HepG2 (cell line): ENCODE data around the gene SOX9. TPM values are rescaled to one million over a fixed set of nuclear protein-coding genes. Genes with fewer than 3 reads are reported as not detected.

ENCODE experiments used
- KMT2A ChIP-seq: sonication (generic); formaldehyde crosslinking; IDR thresholded peaks from 2 replicates; pipeline ENCODE4 v1.4.0; 2020; ENCODE audit warnings: missing genetic modification reagents
- PHF21A ChIP-seq: sonication (generic); formaldehyde crosslinking; IDR thresholded peaks from 2 replicates; pipeline ENCODE4 v1.5.0; 2020; ENCODE audit warnings: mild to moderate bottlenecking, missing genetic modification reagents
- PITX1 ChIP-seq: sonication (generic); formaldehyde crosslinking; IDR thresholded peaks from 2 replicates; pipeline ENCODE4 v1.5.1; 2020; ENCODE audit warnings: mild to moderate bottlenecking, missing genetic modification reagents
- POLR2A ChIP-seq, 2 experiments: IDR thresholded peaks; 2 replicates each; pipeline ENCODE4 v1.6.1; 2011; ENCODE audit warnings: low read depth in 2 of 2, low read length in 2 of 2, mild to moderate bottlenecking in 1 of 2, moderate library complexity in 1 of 2; ENCODE audit not compliant: insufficient read depth in 1 of 2
- RNF2 ChIP-seq: fragments of 450-650 bp; conservative IDR thresholded peaks from 2 replicates; pipeline ENCODE4 v1.6.1; 2016; ENCODE audit warnings: low read depth
- YEATS4 ChIP-seq: sonication (generic); formaldehyde crosslinking; IDR thresholded peaks from 2 replicates; pipeline ENCODE4 v1.4.0; 2020; ENCODE audit warnings: missing genetic modification reagents, borderline replicate concordance
- ZC3H13 ChIP-seq: sonication (generic); formaldehyde crosslinking; IDR thresholded peaks from 2 replicates; pipeline ENCODE4 v1.8.1; 2023; ENCODE audit warnings: mild to moderate bottlenecking, missing genetic modification reagents, moderate library complexity
- ZFP1 ChIP-seq: IDR thresholded peaks from 2 replicates; pipeline ENCODE4 v1.6.1; 2016
- ZFX ChIP-seq: sonication (generic); formaldehyde crosslinking; IDR thresholded peaks from 2 replicates; pipeline ENCODE4 v1.4.0; 2020; ENCODE audit warnings: mild to moderate bottlenecking, low read depth, missing genetic modification reagents, moderate library complexity
- ZNF547 ChIP-seq: sonication (generic); formaldehyde crosslinking; IDR thresholded peaks from 2 replicates; pipeline ENCODE4 v1.5.1; 2020; ENCODE audit warnings: mild to moderate bottlenecking, missing genetic modification reagents
- ZNF556 ChIP-seq: sonication (generic); formaldehyde crosslinking; IDR thresholded peaks from 2 replicates; pipeline ENCODE4 v1.4.0; 2020; ENCODE audit warnings: mild to moderate bottlenecking, missing genetic modification reagents, borderline replicate concordance
- ZNF75D ChIP-seq: sonication (generic); formaldehyde crosslinking; IDR thresholded peaks from 2 replicates; pipeline ENCODE4 v1.8.1; 2023; ENCODE audit warnings: missing genetic modification reagents, mild to moderate bottlenecking, borderline replicate concordance
- ZNF850 ChIP-seq: sonication (generic); formaldehyde crosslinking; conservative IDR thresholded peaks from 2 replicates; pipeline ENCODE4 v1.9.0; 2021; ENCODE audit warnings: mild to moderate bottlenecking, missing genetic modification reagents
- polyA plus RNA-seq, 8 experiments: library from polyadenylated mRNA; depleted of rRNA in 3 of 8; stranded (reverse) in 7 of 8; unstranded in 1 of 8; fragments of >200 nt; fragmentation: Illumina TruSeq in 4 of 8; extraction: Trizol in 4 of 8; gene quantifications; 2 replicates each; pipeline versions ENCODE4 v1.2.1 to v1.2.3, GENCODE V29; 2011 to 2016; ENCODE audit warnings: low read depth in 4 of 8, missing spikeins in 1 of 8, mixed read lengths in 1 of 8; ENCODE audit not compliant: insufficient read depth in 1 of 8
- total RNA-seq, 5 experiments: library from RNA; depleted of rRNA; stranded (reverse); fragments of >200 nt; fragmentation: Illumina TruSeq; extraction: Trizol; gene quantifications; 2 replicates each; pipeline ENCODE4 v1.2.3, GENCODE V29; 2016; ENCODE audit warnings: low read depth in 1 of 5
- TF ChIP-seq, protein P1 (sequence below): sonication (generic); formaldehyde crosslinking; IDR thresholded peaks from 2 replicates; pipeline ENCODE4 v1.4.0; 2020; ENCODE audit warnings: missing genetic modification reagents, borderline replicate concordance
- TF ChIP-seq, protein P2 (sequence below): sonication (generic); formaldehyde crosslinking; IDR thresholded peaks from 2 replicates; pipeline ENCODE4 v1.5.0; 2020; ENCODE audit warnings: missing genetic modification reagents, mild to moderate bottlenecking, borderline replicate concordance

SOX9 gene
- total and polyA plus RNA-seq, 2 of the 13 experiments (the other 11 are each of a cell fraction or from before 2014, with no cell fraction given): 16.1 to 27.6 TPM

DNA sequence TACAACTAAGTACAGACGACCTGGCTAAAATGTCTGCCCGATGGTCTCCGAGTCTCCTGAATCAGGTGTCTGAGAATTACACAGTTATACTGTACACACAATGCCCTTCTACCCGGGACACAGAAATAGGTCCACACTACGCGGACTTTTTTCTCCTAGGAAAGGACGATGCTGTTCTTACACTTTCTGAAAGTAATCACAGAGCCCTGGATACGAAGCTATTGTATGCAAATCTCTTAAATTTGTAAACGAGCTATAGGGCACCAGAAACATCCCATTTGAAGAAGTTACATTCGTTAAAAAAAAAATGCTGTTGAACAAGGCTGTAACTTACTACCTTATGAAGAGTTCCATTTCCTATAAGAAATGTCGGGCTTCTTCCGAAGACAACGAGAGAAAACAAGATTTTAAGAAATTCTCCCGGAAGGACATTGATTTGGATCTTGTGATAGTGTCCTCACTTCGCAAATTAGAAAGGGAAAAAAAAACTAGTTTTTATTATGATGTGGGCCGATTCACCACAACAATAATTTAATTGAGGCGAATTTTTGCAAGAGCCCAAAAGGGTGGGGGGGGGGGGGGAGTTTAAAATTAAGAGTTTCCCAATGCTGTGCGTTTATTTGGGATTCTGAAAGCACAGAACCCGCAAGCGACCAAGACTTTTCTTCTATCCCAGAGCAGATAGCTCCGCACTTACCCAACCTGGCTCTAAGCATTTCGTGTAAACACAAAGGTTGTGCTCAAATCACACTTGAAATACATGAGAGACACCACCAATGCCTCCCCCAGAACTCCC is 1.5 kb upstream of the SOX9 start (continued):
- TF ChIP-seq ZNF556 (no peak), RNF2 (no peak), ZFX (CRISPR knock-in tag) (no peak), ZNF850 (CRISPR knock-in tag) (no peak), YEATS4 (CRISPR knock-in tag) (0 out of 2 replicates have a peak, but pooled peaks have one; percentile 37), ZC3H13 (CRISPR knock-in tag) (0 out of 2 replicates have a peak, but pooled peaks have one; percentile 34), PITX1 (no peak), ZNF75D (CRISPR knock-in tag) (no peak), ZNF547 (no peak), PHF21A (CRISPR knock-in tag) (no peak), KMT2A (no peak), POLR2A (IDR thresholded peaks at IDR 0.05; ENCODE audit: insufficient read depth in 1 of 2, low read depth in 2 of 2, low read length in 2 of 2) (no peak), ZFP1 (0 out of 2 replicates have a peak, but pooled peaks have one; percentile 64)
- TF ChIP-seq, protein P1, sequence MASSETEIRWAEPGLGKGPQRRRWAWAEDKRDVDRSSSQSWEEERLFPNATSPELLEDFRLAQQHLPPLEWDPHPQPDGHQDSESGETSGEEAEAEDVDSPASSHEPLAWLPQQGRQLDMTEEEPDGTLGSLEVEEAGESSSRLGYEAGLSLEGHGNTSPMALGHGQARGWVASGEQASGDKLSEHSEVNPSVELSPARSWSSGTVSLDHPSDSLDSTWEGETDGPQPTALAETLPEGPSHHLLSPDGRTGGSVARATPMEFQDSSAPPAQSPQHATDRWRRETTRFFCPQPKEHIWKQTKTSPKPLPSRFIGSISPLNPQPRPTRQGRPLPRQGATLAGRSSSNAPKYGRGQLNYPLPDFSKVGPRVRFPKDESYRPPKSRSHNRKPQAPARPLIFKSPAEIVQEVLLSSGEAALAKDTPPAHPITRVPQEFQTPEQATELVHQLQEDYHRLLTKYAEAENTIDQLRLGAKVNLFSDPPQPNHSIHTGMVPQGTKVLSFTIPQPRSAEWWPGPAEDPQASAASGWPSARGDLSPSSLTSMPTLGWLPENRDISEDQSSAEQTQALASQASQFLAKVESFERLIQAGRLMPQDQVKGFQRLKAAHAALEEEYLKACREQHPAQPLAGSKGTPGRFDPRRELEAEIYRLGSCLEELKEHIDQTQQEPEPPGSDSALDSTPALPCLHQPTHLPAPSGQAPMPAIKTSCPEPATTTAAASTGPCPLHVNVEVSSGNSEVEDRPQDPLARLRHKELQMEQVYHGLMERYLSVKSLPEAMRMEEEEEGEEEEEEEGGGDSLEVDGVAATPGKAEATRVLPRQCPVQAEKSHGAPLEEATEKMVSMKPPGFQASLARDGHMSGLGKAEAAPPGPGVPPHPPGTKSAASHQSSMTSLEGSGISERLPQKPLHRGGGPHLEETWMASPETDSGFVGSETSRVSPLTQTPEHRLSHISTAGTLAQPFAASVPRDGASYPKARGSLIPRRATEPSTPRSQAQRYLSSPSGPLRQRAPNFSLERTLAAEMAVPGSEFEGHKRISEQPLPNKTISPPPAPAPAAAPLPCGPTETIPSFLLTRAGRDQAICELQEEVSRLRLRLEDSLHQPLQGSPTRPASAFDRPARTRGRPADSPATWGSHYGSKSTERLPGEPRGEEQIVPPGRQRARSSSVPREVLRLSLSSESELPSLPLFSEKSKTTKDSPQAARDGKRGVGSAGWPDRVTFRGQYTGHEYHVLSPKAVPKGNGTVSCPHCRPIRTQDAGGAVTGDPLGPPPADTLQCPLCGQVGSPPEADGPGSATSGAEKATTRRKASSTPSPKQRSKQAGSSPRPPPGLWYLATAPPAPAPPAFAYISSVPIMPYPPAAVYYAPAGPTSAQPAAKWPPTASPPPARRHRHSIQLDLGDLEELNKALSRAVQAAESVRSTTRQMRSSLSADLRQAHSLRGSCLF (CRISPR knock-in tag): no peak
- TF ChIP-seq, protein P2, sequence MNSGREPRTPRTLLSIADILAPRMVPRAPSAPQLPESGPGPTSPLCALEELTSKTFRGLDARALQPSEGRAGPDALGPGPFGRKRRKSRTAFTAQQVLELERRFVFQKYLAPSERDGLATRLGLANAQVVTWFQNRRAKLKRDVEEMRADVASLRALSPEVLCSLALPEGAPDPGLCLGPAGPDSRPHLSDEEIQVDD: no peak
